Vagina (tissue), 2 donors: ENCODE measurements around the gene CNFN. TPM values are rescaled to one million over a fixed set of nuclear protein-coding genes. Genes with fewer than 3 reads are reported as not detected.
A peak's percentile ranks its signal among the peaks of the same experiment; 100 is the strongest.

ENCODE experiments used
- DNase-seq, 2 donors: peaks; one replicate each; pipeline ENCODE4 v3.0.0-alpha.2; 2017; ENCODE audit errors: extremely low spot score in 2 of 2
- H3K27ac ChIP-seq: fragments of 200-600 bp; sonication (generic); one replicate; pipeline ENCODE4 v1.5.1; 2019
- H3K27me3 ChIP-seq: fragments of 200-600 bp; sonication (generic); one replicate; pipeline ENCODE4 v1.5.1; 2019
- H3K36me3 ChIP-seq, 2 donors: fragments of 200-600 bp; sonication (generic); one replicate each; pipeline ENCODE4 v1.5.1; 2017 to 2019
- H3K4me1 ChIP-seq: fragments of 200-600 bp; sonication (generic); one replicate; pipeline ENCODE4 v1.5.1; 2019
- H3K4me3 ChIP-seq, 2 donors: fragments of 200-600 bp; sonication (generic); 1 replicate in 1 of 2; 2 replicates in 1 of 2; pipeline ENCODE4 v1.5.1; 2016 to 2019
- H3K9me3 ChIP-seq: fragments of 200-600 bp; sonication (generic); one replicate; pipeline ENCODE4 v1.5.1; 2019
- CTCF ChIP-seq, 3 experiments: fragments of 450-650 bp in 2 of 3; fragments of 200-600 bp in 1 of 3; sonication (generic) in 1 of 3; IDR thresholded peaks; one replicate each; pipeline ENCODE4 v1.5.1; 2017 to 2019; ENCODE audit warnings: antibody characterized with exemption in 3 of 3, mild to moderate bottlenecking in 2 of 3, moderate library complexity in 2 of 3
- POLR2A ChIP-seq, 2 donors: fragments of 450-650 bp; IDR thresholded peaks; one replicate each; pipeline ENCODE4 v1.6.1; 2017; ENCODE audit warnings: antibody characterized with exemption in 2 of 2, mild to moderate bottlenecking in 2 of 2, moderate library complexity in 2 of 2
- POLR2AphosphoS5 ChIP-seq, 2 donors: sonication (generic); formaldehyde crosslinking; IDR thresholded peaks; one replicate each; pipeline ENCODE4 v1.9.0; 2017; ENCODE audit warnings: antibody characterized with exemption in 2 of 2, mild to moderate bottlenecking in 2 of 2, low read depth in 1 of 2; ENCODE audit not compliant: insufficient read depth in 1 of 2
- intact Hi-C: fragments of 100-400 bp; cut with DNase I; formaldehyde crosslinking; loops from one replicate; pipeline ENCODE4 v1.15.1; 2023
- total RNA-seq: library from RNA; depleted of rRNA; stranded (reverse); fragments of >200 nt; gene quantifications from one replicate; pipeline ENCODE4 v1.2.3, GENCODE V29; 2016

The CNFN gene
- total RNA-seq, 1 donor from 2014 or later, result 106 TPM

- intact Hi-C loops, result no loop called here
- no peak for DNase-seq
Observed at GRCh38 chr19:42420055-42420544, 30.0 kb upstream of the CNFN start.

DNA sequence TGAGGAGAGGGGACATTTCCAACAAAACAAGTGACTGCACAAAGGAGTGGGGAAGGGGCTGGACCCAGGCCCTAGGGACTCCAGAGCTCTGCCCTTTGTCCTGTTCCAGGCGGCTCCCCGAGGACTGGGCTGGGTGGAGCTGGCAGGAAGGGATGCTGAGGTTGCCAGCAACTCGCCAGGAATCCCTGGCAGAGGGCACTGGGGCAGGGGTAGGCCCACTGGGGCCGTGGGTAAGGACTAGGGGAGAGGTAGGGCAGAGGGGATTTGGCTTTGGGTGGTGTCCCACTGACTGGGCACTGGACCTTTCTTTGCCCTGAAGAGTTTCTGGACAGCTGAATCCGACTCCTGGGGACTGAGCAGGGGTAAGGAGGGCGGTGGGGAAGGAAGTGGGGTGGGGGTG is 29.2 kb upstream of the CNFN start:
- Histone ChIP-seq H3K27me3 (peaks cover 4% of the 10 kb centered on the region), H3K27ac (no peak overlapping the region), H3K36me3 (no peaks in the 10 kb centered on the region), H3K4me3 (no peak overlapping the region), H3K9me3 (no peaks in the 10 kb centered on the region), H3K4me1 (peaks cover 32% of the 10 kb centered on the region)
- DNase-seq, result no peak
- intact Hi-C loops, result no loop called here
- no peak for TF ChIP-seq POLR2A (IDR thresholded peaks at IDR 0.05)
- TF ChIP-seq CTCF (IDR thresholded peaks at IDR 0.05), result no peak
- TF ChIP-seq POLR2AphosphoS5 (IDR thresholded peaks at IDR 0.05; ENCODE audit: insufficient read depth in 1 of 2, low read depth in 1 of 2), result no peak

More at GRCh38 chr19:42420055-42420544, 30.0 kb upstream of the CNFN start:
- TF ChIP-seq POLR2AphosphoS5 (IDR thresholded peaks at IDR 0.05; ENCODE audit: insufficient read depth in 1 of 2, low read depth in 1 of 2), result no peak
- TF ChIP-seq CTCF (IDR thresholded peaks at IDR 0.05), result peak in 2 of 3 experiments; percentile 23 to 24
- Histone ChIP-seq H3K4me1 (peaks cover 37% of the 10 kb centered on the region), H3K27me3 (peaks cover 7% of the 10 kb centered on the region), H3K27ac (no peak overlapping the region), H3K36me3 (no peaks in the 10 kb centered on the region), H3K9me3 (no peaks in the 10 kb centered on the region), H3K4me3 (no peak overlapping the region)

GRCh38 chr19:42412661-42413076 is 22.6 kb upstream of the CNFN start:
- H3K36me3 ChIP-seq, result no peaks in the 10 kb centered on the region
- peaks cover 6% of the 10 kb centered on the region for H3K4me1 ChIP-seq
- H3K9me3 ChIP-seq, result no peaks in the 10 kb centered on the region
- H3K27me3 ChIP-seq, result no peaks in the 10 kb centered on the region
- TF ChIP-seq POLR2AphosphoS5 (IDR thresholded peaks at IDR 0.05; ENCODE audit: insufficient read depth in 1 of 2, low read depth in 1 of 2), result no peak
- no peak for TF ChIP-seq CTCF (IDR thresholded peaks at IDR 0.05)
- no peak for TF ChIP-seq POLR2A (IDR thresholded peaks at IDR 0.05)
- no peak overlapping the region for H3K4me3 ChIP-seq
- H3K27ac ChIP-seq, result no peak overlapping the region
- intact Hi-C loops, result no loop called here
- DNase-seq, result no peak

- intact Hi-C loops, result no loop called here
- peaks cover 6% of the 10 kb centered on the region for H3K4me1 ChIP-seq
- H3K27ac ChIP-seq, result no peak overlapping the region
- DNase-seq, result no peak
- no peaks in the 10 kb centered on the region for H3K27me3 ChIP-seq
- TF ChIP-seq POLR2A (IDR thresholded peaks at IDR 0.05), result no peak
- no peak overlapping the region for H3K4me3 ChIP-seq
- no peaks in the 10 kb centered on the region for H3K9me3 ChIP-seq
- H3K36me3 ChIP-seq, result no peaks in the 10 kb centered on the region
Observed at GRCh38 chr19:42412227-42412626, 22.1 kb upstream of the CNFN start.

DNA sequence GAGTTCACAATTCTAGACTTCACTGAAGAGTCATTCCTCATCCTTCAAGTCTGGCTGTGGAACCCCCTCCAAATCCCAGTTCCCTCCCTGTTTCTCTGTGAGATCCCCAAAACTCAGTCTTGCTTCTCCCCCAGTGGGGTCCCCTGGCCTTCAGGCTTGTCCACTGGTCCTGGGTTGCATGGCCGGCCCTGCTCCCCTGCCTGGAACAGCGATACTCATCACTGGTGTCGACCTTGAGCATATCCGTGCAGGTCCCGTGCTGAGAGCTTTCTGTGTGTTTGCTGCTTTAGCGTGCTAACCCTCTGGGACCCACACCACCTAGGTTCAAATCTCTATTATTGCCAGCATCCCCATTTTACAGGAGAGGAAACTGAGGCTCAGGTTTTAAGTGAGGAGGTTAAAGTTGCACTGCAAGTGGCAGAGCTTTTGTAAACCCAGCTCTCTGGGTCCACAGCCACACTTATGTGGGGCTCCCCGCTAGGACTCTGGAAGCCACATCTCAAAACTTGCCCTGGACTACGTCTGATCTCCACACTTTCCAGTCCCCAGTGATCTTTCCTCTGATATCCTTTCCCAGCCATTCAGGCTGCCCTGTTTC is 21.6 kb upstream of the CNFN start:
- no peaks in the 10 kb centered on the region for H3K36me3 ChIP-seq
- no peaks in the 10 kb centered on the region for H3K27me3 ChIP-seq
- no peak overlapping the region for H3K4me3 ChIP-seq
- no peaks in the 10 kb centered on the region for H3K9me3 ChIP-seq
- TF ChIP-seq POLR2AphosphoS5 (IDR thresholded peaks at IDR 0.05; ENCODE audit: insufficient read depth in 1 of 2, low read depth in 1 of 2) (no peak), CTCF (IDR thresholded peaks at IDR 0.05) (no peak), POLR2A (IDR thresholded peaks at IDR 0.05) (no peak)
- DNase-seq, result no peak
- intact Hi-C loops, result no loop called here
- no peak overlapping the region for H3K27ac ChIP-seq
- peaks cover 6% of the 10 kb centered on the region for H3K4me1 ChIP-seq
